Activated naive CD8-positive, alpha-beta T cell treated with anti-CD3 and anti-CD28 coated beads, Interleukin-2, amount 50 U/mL, for 24 hours (primary cell): ENCODE measurements around the gene QPCT.
"Not testable (repeated sequence)": the region's sequence is repeated elsewhere in the genome, so short reads cannot be mapped to it uniquely, and the experiment has no call there.

Experiments used
- ATAC-seq: fragments of 150-1000 bp; cut with Tn5 transposase; one replicate; pipeline ENCODE4 v1.10.0; 2021
- DNase-seq: peaks from one replicate; pipeline ENCODE4 v3.0.0; 2021
- H3K27ac Mint-ChIP-seq: one replicate; pipeline ENCODE4 v1.8.0; 2021; ENCODE audit warnings: mild to moderate bottlenecking, mixed read lengths
- H3K27me3 Mint-ChIP-seq: one replicate; pipeline ENCODE4 v1.8.0; 2021; ENCODE audit warnings: mixed read lengths
- H3K36me3 Mint-ChIP-seq: one replicate; pipeline ENCODE4 v1.8.0; 2021; ENCODE audit warnings: low read depth, mixed read lengths
- H3K4me1 Mint-ChIP-seq: one replicate; pipeline ENCODE4 v1.8.0; 2021; ENCODE audit warnings: mixed read lengths
- H3K4me3 Mint-ChIP-seq: one replicate; pipeline ENCODE4 v1.8.0; 2021; ENCODE audit warnings: mild to moderate bottlenecking, moderate library complexity, mixed read lengths
- H3K9me3 Mint-ChIP-seq: one replicate; pipeline ENCODE4 v1.8.0; 2021; ENCODE audit warnings: mixed read lengths

QPCT gene

GRCh38 chr2:37402636-37403035, 58.2 kb downstream of the QPCT start:
- H3K9me3 Mint-ChIP-seq = no peaks in the 10 kb centered on the region
- H3K27ac Mint-ChIP-seq = no peak overlapping the region
- no peak for DNase-seq
- H3K36me3 Mint-ChIP-seq = no peaks in the 10 kb centered on the region
- H3K27me3 Mint-ChIP-seq = peaks cover 2% of the 10 kb centered on the region
- no peak for ATAC-seq
- no peaks in the 10 kb centered on the region for H3K4me1 Mint-ChIP-seq
- H3K4me3 Mint-ChIP-seq = no peak overlapping the region

- H3K27me3 Mint-ChIP-seq = peaks cover 8% of the 10 kb centered on the region
- H3K4me3 Mint-ChIP-seq = no peak overlapping the region
- no peaks in the 10 kb centered on the region for H3K9me3 Mint-ChIP-seq
- ATAC-seq (no peak), DNase-seq (no peak)
- no peak overlapping the region for H3K27ac Mint-ChIP-seq
- H3K4me1 Mint-ChIP-seq = no peaks in the 10 kb centered on the region
- no peaks in the 10 kb centered on the region for H3K36me3 Mint-ChIP-seq
Observed at GRCh38 chr2:37405781-37406180, 61.4 kb downstream of the QPCT start.

- peaks cover 6% of the 10 kb centered on the region for H3K27me3 Mint-ChIP-seq
- H3K27ac Mint-ChIP-seq = no peak overlapping the region
- H3K9me3 Mint-ChIP-seq = no peaks in the 10 kb centered on the region
- DNase-seq = no peak
- H3K4me3 Mint-ChIP-seq = no peak overlapping the region
- H3K4me1 Mint-ChIP-seq = peaks cover 13% of the 10 kb centered on the region
- peak; percentile 43 for ATAC-seq
- H3K36me3 Mint-ChIP-seq = no peaks in the 10 kb centered on the region
Observed at GRCh38 chr2:37412231-37412630, 67.8 kb downstream of the QPCT start.

- ATAC-seq, DNase-seq, H3K4me3 Mint-ChIP-seq, H3K36me3 Mint-ChIP-seq, H3K9me3 Mint-ChIP-seq, H3K27ac Mint-ChIP-seq, H3K27me3 Mint-ChIP-seq: not testable (repeated sequence)
- H3K4me1 Mint-ChIP-seq = peaks cover 13% of the 10 kb centered on the region
Observed at GRCh38 chr2:37413911-37414469, 69.6 kb downstream of the QPCT start.

- ATAC-seq (no peak), DNase-seq (no peak)
- H3K36me3 Mint-ChIP-seq = no peaks in the 10 kb centered on the region
- peaks cover 13% of the 10 kb centered on the region for H3K4me1 Mint-ChIP-seq
- no peaks in the 10 kb centered on the region for H3K9me3 Mint-ChIP-seq
- no peak overlapping the region for H3K4me3 Mint-ChIP-seq
- H3K27ac Mint-ChIP-seq = no peak overlapping the region
- no peaks in the 10 kb centered on the region for H3K27me3 Mint-ChIP-seq
Observed at GRCh38 chr2:37414470-37414949, 70.1 kb downstream of the QPCT start.

- H3K36me3 Mint-ChIP-seq = no peaks in the 10 kb centered on the region
- no peaks in the 10 kb centered on the region for H3K27me3 Mint-ChIP-seq
- H3K4me1 Mint-ChIP-seq = peaks cover 13% of the 10 kb centered on the region
- H3K27ac Mint-ChIP-seq = no peak overlapping the region
- ATAC-seq = no peak
- no peak overlapping the region for H3K4me3 Mint-ChIP-seq
- H3K9me3 Mint-ChIP-seq = no peaks in the 10 kb centered on the region
- no peak for DNase-seq
Observed at GRCh38 chr2:37415128-37415820, 70.8 kb downstream of the QPCT start.

GRCh38 chr2:37417321-37417720, 72.9 kb downstream of the QPCT start:
- no peaks in the 10 kb centered on the region for H3K36me3 Mint-ChIP-seq
- peaks cover 7% of the 10 kb centered on the region for H3K4me1 Mint-ChIP-seq
- ATAC-seq (no peak), DNase-seq (no peak)
- no peak overlapping the region for H3K27ac Mint-ChIP-seq
- no peaks in the 10 kb centered on the region for H3K27me3 Mint-ChIP-seq
- H3K9me3 Mint-ChIP-seq = no peaks in the 10 kb centered on the region
- no peak overlapping the region for H3K4me3 Mint-ChIP-seq

GRCh38 chr2:37418956-37419355, 74.5 kb downstream of the QPCT start:
- no peak overlapping the region for H3K4me3 Mint-ChIP-seq
- H3K4me1 Mint-ChIP-seq = peaks cover 6% of the 10 kb centered on the region
- no peaks in the 10 kb centered on the region for H3K27me3 Mint-ChIP-seq
- ATAC-seq (no peak), DNase-seq (no peak)
- no peak overlapping the region for H3K27ac Mint-ChIP-seq
- no peaks in the 10 kb centered on the region for H3K36me3 Mint-ChIP-seq
- no peaks in the 10 kb centered on the region for H3K9me3 Mint-ChIP-seq

GRCh38 chr2:37421686-37422085, 77.3 kb downstream of the QPCT start:
- no peak overlapping the region for H3K4me3 Mint-ChIP-seq
- no peaks in the 10 kb centered on the region for H3K4me1 Mint-ChIP-seq
- H3K27ac Mint-ChIP-seq = no peak overlapping the region
- no peaks in the 10 kb centered on the region for H3K27me3 Mint-ChIP-seq
- no peaks in the 10 kb centered on the region for H3K9me3 Mint-ChIP-seq
- ATAC-seq (no peak), DNase-seq (no peak)
- H3K36me3 Mint-ChIP-seq = no peaks in the 10 kb centered on the region

- Mint-ChIP-seq H3K4me3 (no peak overlapping the region), H3K36me3 (no peaks in the 10 kb centered on the region), H3K27ac (no peak overlapping the region), H3K27me3 (no peaks in the 10 kb centered on the region), H3K9me3 (no peaks in the 10 kb centered on the region), H3K4me1 (no peaks in the 10 kb centered on the region)
- ATAC-seq = no peak
- no peak for DNase-seq
Observed at GRCh38 chr2:37422816-37423215, 78.4 kb downstream of the QPCT start.
